Measurements from ENCODE around the gene MRM2. TPM values are rescaled to one million over a fixed set of nuclear protein-coding genes. Genes with fewer than 3 reads are reported as not detected.

MRM2 gene
- total and polyA plus RNA-seq, 5 donors from 2014 or later: 7.3 to 39.7 (median 37.1) TPM

Other genes starting within 250 kb of the MRM2 start
- 282 TPM for gene MAD1L1, start 9.3 kb downstream of the MRM2 start, total RNA-seq
- gene MAD1L1, start 9.3 kb downstream of the MRM2 start, polyA plus RNA-seq: 100 to 1,000 TPM; 225 to 380 (median 339) TPM
- 17.5 TPM for gene NUDT1, start within 50 bp of the MRM2 start, total RNA-seq
- 10 to 100 TPM; 60.4 to 73.7 (median 70.9) TPM for gene NUDT1, start within 50 bp of the MRM2 start, polyA plus RNA-seq
- 7.3 TPM for gene SNX8, start 72.2 kb upstream of the MRM2 start, total RNA-seq
- 10 to 100 TPM in 2 of 4 donors, 1 to 10 TPM in 2; 5.7 to 14.5 (median 10.8) TPM for gene SNX8, start 72.2 kb upstream of the MRM2 start, polyA plus RNA-seq
- gene EIF3B, start 112.6 kb upstream of the MRM2 start, total RNA-seq: 150 TPM
- gene EIF3B, start 112.6 kb upstream of the MRM2 start, polyA plus RNA-seq: 10 to 100 TPM; 85.5 to 97.9 (median 94.3) TPM
- gene CHST12, start 161.4 kb upstream of the MRM2 start, total RNA-seq: 27.8 TPM
- 10 to 100 TPM; 14.1 to 20.4 (median 19.3) TPM for gene CHST12, start 161.4 kb upstream of the MRM2 start, polyA plus RNA-seq
- gene GRIFIN, start 234.2 kb upstream of the MRM2 start, total RNA-seq: not detected
- gene GRIFIN, start 234.2 kb upstream of the MRM2 start, polyA plus RNA-seq: not detected